ENCODE results near the gene MED29.

GRCh38 chr19:39416152-39417120, 25.3 kb downstream of the MED29 start:
- TF ChIP-seq, protein P1, sequence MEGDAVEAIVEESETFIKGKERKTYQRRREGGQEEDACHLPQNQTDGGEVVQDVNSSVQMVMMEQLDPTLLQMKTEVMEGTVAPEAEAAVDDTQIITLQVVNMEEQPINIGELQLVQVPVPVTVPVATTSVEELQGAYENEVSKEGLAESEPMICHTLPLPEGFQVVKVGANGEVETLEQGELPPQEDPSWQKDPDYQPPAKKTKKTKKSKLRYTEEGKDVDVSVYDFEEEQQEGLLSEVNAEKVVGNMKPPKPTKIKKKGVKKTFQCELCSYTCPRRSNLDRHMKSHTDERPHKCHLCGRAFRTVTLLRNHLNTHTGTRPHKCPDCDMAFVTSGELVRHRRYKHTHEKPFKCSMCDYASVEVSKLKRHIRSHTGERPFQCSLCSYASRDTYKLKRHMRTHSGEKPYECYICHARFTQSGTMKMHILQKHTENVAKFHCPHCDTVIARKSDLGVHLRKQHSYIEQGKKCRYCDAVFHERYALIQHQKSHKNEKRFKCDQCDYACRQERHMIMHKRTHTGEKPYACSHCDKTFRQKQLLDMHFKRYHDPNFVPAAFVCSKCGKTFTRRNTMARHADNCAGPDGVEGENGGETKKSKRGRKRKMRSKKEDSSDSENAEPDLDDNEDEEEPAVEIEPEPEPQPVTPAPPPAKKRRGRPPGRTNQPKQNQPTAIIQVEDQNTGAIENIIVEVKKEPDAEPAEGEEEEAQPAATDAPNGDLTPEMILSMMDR (IDR thresholded peaks at IDR 0.05), result no peak
- no peak for TF ChIP-seq EZH2phosphoT487 (IDR thresholded peaks at IDR 0.05)
